Neural crest cell (in vitro differentiated cells): ENCODE data around the gene MAPK12. TPM values are rescaled to one million over a fixed set of nuclear protein-coding genes. Genes with fewer than 3 reads are reported as not detected.

Experiments
- DNase-seq: peaks from one replicate; pipeline ENCODE4 v3.0.0; 2021; ENCODE audit warnings: low read depth, mixed read lengths, low spot score
- H3K27ac Mint-ChIP-seq: one replicate; pipeline ENCODE4 v1.8.0; 2021; ENCODE audit warnings: mild to moderate bottlenecking, mixed read lengths; ENCODE audit not compliant: unreplicated experiment
- H3K27me3 Mint-ChIP-seq: 2 replicates; pipeline ENCODE4 v1.8.0; 2021; ENCODE audit warnings: low read depth, mild to moderate bottlenecking, mixed read lengths
- H3K36me3 Mint-ChIP-seq: 2 replicates; pipeline ENCODE4 v1.8.0; 2021; ENCODE audit warnings: low read depth, mild to moderate bottlenecking, mixed read lengths
- H3K4me1 Mint-ChIP-seq: 2 replicates; pipeline ENCODE4 v1.8.0; 2021; ENCODE audit warnings: mixed read lengths
- H3K4me3 Mint-ChIP-seq: one replicate; pipeline ENCODE4 v1.8.0; 2021; ENCODE audit warnings: mild to moderate bottlenecking, mixed read lengths
- H3K9me3 Mint-ChIP-seq: 2 replicates; pipeline ENCODE4 v1.8.0; 2021; ENCODE audit warnings: mixed read lengths
- total RNA-seq: library from RNA; stranded (reverse); gene quantifications from 2 replicates; pipeline ENCODE4 v1.2.1, GENCODE V29; 2021
- TF ChIP-seq, protein P1 (sequence below): fragments of 200-600 bp; sonication (generic); conservative IDR thresholded peaks from 2 replicates; pipeline ENCODE4 v1.5.0; 2021; ENCODE audit warnings: antibody characterized with exemption, mild to moderate bottlenecking

Gene MAPK12
- total RNA-seq, 1 donor from 2014 or later: 46.5 TPM

DNA sequence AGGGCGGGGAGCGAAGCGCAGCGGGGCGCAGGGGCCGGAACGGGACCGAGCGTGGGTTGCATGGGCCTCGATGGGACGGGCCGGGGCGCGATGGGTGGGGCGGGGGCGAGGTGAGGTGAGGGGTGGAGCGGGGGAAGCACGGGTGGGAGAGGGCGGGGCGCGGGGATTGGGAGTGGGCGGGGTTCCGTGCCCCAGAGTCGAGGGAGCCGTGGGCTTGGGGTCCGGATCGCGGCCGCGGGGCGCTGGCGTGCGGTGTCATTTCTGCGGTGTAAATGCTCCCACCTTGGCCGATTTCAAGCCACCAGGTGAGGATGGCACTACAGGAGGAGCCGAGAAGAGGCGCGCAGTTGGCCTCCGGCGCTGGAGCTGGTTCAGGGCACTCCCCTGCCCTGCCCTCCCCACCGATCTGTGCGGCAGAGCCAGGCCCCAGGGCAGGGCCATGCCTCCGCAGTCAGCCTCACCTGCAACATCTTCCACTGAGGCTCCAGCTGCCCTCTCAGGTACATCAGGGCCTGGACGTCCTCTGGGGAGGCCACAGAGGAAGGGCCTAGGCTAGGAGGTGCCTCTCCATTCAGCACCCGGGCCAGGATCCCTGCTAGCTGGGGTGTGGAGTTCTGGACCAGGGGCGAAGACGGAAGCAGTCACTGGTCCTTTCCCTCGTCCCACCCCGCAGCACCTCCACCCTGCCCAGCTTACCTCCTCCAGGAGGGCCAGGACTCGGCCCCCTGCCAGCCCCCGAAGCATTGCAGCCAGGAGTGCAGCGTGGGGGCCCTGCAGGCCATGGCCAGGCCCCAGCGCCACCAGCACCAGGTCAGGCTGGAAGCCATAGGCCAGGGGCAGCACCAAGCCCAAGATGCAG, 16.0 kb downstream of the MAPK12 start:
- TF ChIP-seq, protein P1, sequence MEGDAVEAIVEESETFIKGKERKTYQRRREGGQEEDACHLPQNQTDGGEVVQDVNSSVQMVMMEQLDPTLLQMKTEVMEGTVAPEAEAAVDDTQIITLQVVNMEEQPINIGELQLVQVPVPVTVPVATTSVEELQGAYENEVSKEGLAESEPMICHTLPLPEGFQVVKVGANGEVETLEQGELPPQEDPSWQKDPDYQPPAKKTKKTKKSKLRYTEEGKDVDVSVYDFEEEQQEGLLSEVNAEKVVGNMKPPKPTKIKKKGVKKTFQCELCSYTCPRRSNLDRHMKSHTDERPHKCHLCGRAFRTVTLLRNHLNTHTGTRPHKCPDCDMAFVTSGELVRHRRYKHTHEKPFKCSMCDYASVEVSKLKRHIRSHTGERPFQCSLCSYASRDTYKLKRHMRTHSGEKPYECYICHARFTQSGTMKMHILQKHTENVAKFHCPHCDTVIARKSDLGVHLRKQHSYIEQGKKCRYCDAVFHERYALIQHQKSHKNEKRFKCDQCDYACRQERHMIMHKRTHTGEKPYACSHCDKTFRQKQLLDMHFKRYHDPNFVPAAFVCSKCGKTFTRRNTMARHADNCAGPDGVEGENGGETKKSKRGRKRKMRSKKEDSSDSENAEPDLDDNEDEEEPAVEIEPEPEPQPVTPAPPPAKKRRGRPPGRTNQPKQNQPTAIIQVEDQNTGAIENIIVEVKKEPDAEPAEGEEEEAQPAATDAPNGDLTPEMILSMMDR: no peak
- Mint-ChIP-seq H3K36me3 (peaks cover 4% of the 10 kb centered on the region), H3K4me1 (peaks cover 46% of the 10 kb centered on the region), H3K4me3 (peak overlapping the region; percentile 98), H3K27ac (peak overlapping the region; percentile 98), H3K27me3 (peaks cover 2% of the 10 kb centered on the region), H3K9me3 (no peaks in the 10 kb centered on the region)
- DNase-seq: no peak

DNA sequence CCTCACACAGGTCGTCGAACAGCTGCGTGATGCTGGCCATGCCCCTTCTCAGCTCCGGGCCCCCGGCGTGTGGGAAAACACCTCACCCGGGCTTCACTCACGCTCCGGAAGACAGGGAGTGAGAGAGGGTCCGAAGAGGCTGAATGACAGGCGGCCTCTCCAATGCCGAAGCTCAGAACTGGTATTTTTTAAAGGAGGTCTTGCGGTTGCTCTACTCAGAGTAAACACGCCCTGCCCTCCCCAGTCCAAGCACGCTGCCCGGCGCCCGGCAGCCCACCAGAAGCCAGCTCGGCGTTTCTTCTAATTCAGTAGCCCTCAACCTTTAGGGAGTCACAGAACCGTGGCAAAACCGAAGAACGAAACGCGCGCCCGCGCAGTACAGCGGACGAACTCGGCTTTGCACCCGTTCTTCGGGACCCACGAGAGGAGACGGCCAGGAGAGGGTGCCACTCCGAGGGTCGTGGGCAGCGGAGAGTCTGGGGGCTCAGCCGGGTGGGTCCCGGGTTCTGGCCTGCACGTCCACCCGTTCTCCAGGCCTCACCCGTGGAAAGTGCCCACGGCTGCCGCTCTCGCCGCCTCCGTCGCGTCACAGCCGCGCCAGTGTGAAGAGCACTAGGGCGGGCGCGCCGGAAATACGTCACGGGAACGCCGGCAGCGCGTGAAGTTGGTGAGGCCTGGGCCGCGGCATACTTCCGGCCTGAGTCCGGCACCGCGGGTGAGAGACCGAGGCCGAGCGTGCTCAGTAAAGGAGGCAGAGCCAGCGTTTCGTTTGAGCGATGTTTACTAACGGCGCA, 16.9 kb downstream of the MAPK12 start, which contains the start of gene TUBGCP6:
Gene TUBGCP6 (minus strand): TSS at position 604 of the 794 bp plus-strand sequence. CDS start 564 bp downstream, at position 40.
- no peaks in the 10 kb centered on the region for H3K9me3 Mint-ChIP-seq
- H3K4me3 Mint-ChIP-seq: peak within 1 kb of the TSS; percentile 98
- H3K27me3 Mint-ChIP-seq: peaks cover 2% of the 10 kb centered on the region
- peak within 1 kb of the TSS; percentile 98 for H3K27ac Mint-ChIP-seq
- TF ChIP-seq, protein P1: peak; percentile 48
- H3K36me3 Mint-ChIP-seq: peaks cover 4% of the 10 kb centered on the region
- H3K4me1 Mint-ChIP-seq: peaks cover 42% of the 10 kb centered on the region
- peak; percentile 85 for DNase-seq

DNA sequence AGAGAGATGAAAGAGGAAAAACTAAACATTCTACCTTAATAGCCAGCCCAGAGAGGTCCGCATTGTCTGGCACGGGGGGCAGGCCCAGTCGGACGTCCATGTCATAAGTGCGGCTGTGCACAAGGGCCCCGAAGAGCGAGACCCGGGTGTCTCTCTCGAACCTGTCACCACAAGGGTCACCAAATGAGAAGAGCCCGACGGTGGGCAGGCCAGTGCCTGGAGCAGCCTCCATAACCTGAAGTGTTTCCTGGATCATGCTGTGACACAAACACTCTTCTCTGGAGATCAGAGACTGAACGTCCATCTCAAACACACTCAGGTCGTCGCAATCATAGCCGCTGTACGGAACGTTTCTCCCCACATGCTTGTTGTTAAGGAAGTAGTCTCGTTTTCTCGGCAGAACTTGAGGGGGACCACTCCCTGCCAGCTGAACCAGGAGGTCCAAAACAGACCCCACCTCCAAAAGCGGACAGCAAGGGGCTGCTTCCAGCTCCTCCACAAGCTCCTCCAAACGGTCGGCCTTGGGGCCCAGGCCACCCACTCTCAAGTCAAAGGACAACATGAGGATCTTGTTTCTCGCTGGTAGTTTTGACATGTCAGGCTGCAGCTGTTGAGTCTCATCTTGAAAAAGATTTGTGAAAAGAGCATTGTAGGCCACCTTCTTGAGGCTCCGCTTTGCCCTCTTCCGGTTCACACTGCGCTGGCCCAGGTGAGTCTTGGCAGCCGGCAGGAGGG, 17.6 kb downstream of the MAPK12 start:
- Mint-ChIP-seq H3K9me3 (no peaks in the 10 kb centered on the region), H3K4me1 (peaks cover 42% of the 10 kb centered on the region), H3K36me3 (peaks cover 4% of the 10 kb centered on the region), H3K27me3 (peaks cover 2% of the 10 kb centered on the region), H3K27ac (peak overlapping the region; percentile 98), H3K4me3 (peak overlapping the region; percentile 98)
- no peak for DNase-seq
- TF ChIP-seq, protein P1: no peak

DNA sequence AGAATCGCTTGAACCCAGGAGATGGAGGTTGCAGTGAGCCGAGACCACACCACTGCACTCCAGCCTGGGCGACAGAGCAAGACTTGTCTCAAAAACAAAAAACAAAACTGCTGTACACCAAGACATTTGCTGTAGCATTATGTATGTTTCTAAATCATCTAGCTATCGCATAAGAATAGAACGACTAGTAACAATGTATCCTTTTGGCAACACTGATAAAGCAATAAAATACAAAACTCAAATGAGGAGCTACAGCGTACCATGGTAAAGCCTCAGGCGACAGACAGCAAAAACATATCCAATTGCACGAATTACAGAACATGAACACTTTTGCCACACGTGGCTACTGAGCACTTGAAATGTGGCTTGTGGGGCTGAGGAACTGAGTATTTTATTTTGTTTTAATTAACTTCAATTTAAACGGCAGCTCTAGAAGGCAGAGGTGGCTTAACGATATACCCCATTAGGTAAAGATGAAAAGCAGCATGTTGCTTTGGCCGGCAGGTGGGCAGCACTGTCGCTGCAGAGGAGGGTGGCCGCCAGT, 19.0 kb downstream of the MAPK12 start:
- TF ChIP-seq, protein P1: no peak
- Mint-ChIP-seq H3K4me3 (peak overlapping the region; percentile 98), H3K4me1 (peaks cover 37% of the 10 kb centered on the region), H3K27me3 (peaks cover 2% of the 10 kb centered on the region), H3K9me3 (no peaks in the 10 kb centered on the region), H3K36me3 (peaks cover 4% of the 10 kb centered on the region), H3K27ac (no peak overlapping the region)
- no peak for DNase-seq

DNA sequence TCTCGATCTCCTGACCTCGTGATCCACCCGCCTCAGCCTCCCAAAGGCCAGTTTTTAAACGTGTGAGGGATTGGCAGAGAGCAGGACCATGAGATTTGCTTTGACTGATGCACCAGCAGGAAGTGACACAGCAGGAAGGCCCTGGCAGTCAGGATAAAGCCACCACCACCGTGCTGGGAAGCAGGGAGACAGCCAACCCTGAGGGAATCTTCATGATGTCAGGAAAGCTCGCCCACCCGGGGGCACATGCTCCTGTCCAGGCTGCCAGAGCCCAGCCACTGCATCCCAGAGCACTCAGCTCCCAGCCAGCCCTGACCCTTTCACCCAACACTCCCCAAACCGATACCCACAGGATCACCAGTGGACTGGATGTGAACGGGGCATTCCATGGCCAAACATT, 22.7 kb downstream of the MAPK12 start:
- Mint-ChIP-seq H3K9me3 (no peaks in the 10 kb centered on the region), H3K27me3 (no peaks in the 10 kb centered on the region), H3K4me3 (no peak overlapping the region), H3K4me1 (peaks cover 26% of the 10 kb centered on the region), H3K36me3 (peaks cover 15% of the 10 kb centered on the region), H3K27ac (no peak overlapping the region)
- DNase-seq: no peak
- TF ChIP-seq, protein P1: no peak
